ENCODE data around the gene DRAP1.

- TF ChIP-seq CTCF (conservative IDR thresholded peaks at IDR 0.05) = no peak
- no peak for TF ChIP-seq ZFX (IDR thresholded peaks at IDR 0.05)
These were observed 48.2 kb downstream of the DRAP1 start for GRCh38 chr11:65967329-65967934.

All from C4-2B (cell line).